Breast epithelium (tissue), 4 donors: ENCODE measurements around the gene GDPD5. TPM values are rescaled to one million over a fixed set of nuclear protein-coding genes. Genes with fewer than 3 reads are reported as not detected.

Experiments
- DNase-seq, 2 donors: peaks; one replicate each; pipeline ENCODE4 v3.0.0-alpha.2; 2019; ENCODE audit warnings: low spot score in 2 of 2
- H3K27ac ChIP-seq, 2 donors: fragments of 200-600 bp; sonication (generic) in 1 of 2; one replicate each; pipeline ENCODE4 v1.5.1; 2016 to 2019; ENCODE audit warnings: mild to moderate bottlenecking in 1 of 2
- H3K27me3 ChIP-seq, 2 donors: fragments of 200-600 bp; sonication (generic) in 1 of 2; one replicate each; pipeline versions ENCODE4 v1.5.1 to v1.6.0; 2017 to 2019; ENCODE audit warnings: control low read depth in 1 of 2, mild to moderate bottlenecking in 1 of 2
- H3K36me3 ChIP-seq: fragments of 200-600 bp; one replicate; pipeline ENCODE4 v1.5.1; 2019
- H3K4me1 ChIP-seq, 2 donors: fragments of 200-600 bp; sonication (generic); one replicate each; pipeline ENCODE4 v1.5.1; 2016 to 2019; ENCODE audit warnings: control low read depth in 1 of 2
- H3K4me3 ChIP-seq, 3 donors: fragments of 200-600 bp; sonication (generic); 1 replicate in 2 of 3; 2 replicates in 1 of 3; pipeline ENCODE4 v1.5.1; 2016 to 2019; ENCODE audit warnings: mild to moderate bottlenecking in 3 of 3, moderate library complexity in 2 of 3
- H3K9me3 ChIP-seq, 2 donors: fragments of 200-600 bp; sonication (generic) in 1 of 2; one replicate each; pipeline ENCODE4 v1.5.1; 2016 to 2019; ENCODE audit warnings: control low read depth in 1 of 2
- CTCF ChIP-seq, 3 donors: fragments of 450-650 bp; IDR thresholded peaks; one replicate each; pipeline ENCODE4 v1.5.1; 2016 to 2017; ENCODE audit warnings: antibody characterized with exemption in 3 of 3, mild to moderate bottlenecking in 3 of 3, moderate library complexity in 3 of 3
- POLR2A ChIP-seq: fragments of 450-650 bp; IDR thresholded peaks from one replicate; pipeline ENCODE4 v1.6.1; 2016; ENCODE audit warnings: antibody characterized with exemption, mild to moderate bottlenecking, moderate library complexity
- POLR2AphosphoS5 ChIP-seq, 3 donors: sonication (generic); formaldehyde crosslinking; IDR thresholded peaks; one replicate each; pipeline ENCODE4 v1.6.1; 2017; ENCODE audit warnings: antibody characterized with exemption in 3 of 3
- intact Hi-C: fragments of 100-400 bp; cut with DNase I; formaldehyde crosslinking; loops from one replicate; pipeline ENCODE4 v1.15.1; 2023; ENCODE audit warnings: low total_unique reads
- total RNA-seq, 3 donors: library from RNA; depleted of rRNA; stranded (reverse); fragments of >200 nt; gene quantifications; one replicate each; pipeline ENCODE4 v1.1.0, GENCODE V29; 2016

The GDPD5 gene
- total RNA-seq, 3 donors from 2014 or later: 10.5 to 25.9 (median 14.8) TPM

GRCh38 chr11:75399344-75400145, 126.2 kb downstream of the GDPD5 start, which contains the start of gene RPS3:
Gene RPS3, plus strand, starts transcription at chr11:75399518. Its CDS starts 30 bp downstream, at chr11:75399548.
- Histone ChIP-seq H3K9me3 (no peaks in the 10 kb centered on the region), H3K27ac (peak within 1 kb of the TSS; percentile 93 to 95), H3K27me3 (no peaks in the 10 kb centered on the region), H3K4me1 (no peaks in the 10 kb centered on the region), H3K4me3 (peak within 1 kb of the TSS; percentile 69 to 79 (median 72)), H3K36me3 (no peaks in the 10 kb centered on the region)
- intact Hi-C loops: no loop called here
- peak; percentile 88 to 92 for DNase-seq
- peak; percentile 99 to 100 (median 99) for TF ChIP-seq POLR2AphosphoS5 (IDR thresholded peaks at IDR 0.05)
- TF ChIP-seq POLR2A: peak; percentile 72
- peak in 1 of 3 donors; percentile 24 for TF ChIP-seq CTCF (IDR thresholded peaks at IDR 0.05)

- H3K4me1 ChIP-seq: no peaks in the 10 kb centered on the region
- no peaks in the 10 kb centered on the region for H3K36me3 ChIP-seq
- no peak for DNase-seq
- no peaks in the 10 kb centered on the region for H3K27me3 ChIP-seq
- H3K27ac ChIP-seq: no peak overlapping the region
- intact Hi-C loops: no loop called here
- no peaks in the 10 kb centered on the region for H3K9me3 ChIP-seq
- no peak overlapping the region for H3K4me3 ChIP-seq
- TF ChIP-seq POLR2AphosphoS5 (IDR thresholded peaks at IDR 0.05) (no peak), POLR2A (no peak), CTCF (IDR thresholded peaks at IDR 0.05) (no peak)
These were observed 126.8 kb downstream of the GDPD5 start for GRCh38 chr11:75398906-75399305.

GRCh38 chr11:75394085-75394840, 131.5 kb downstream of the GDPD5 start:
- no peaks in the 10 kb centered on the region for H3K36me3 ChIP-seq
- intact Hi-C loops: no loop called here
- no peaks in the 10 kb centered on the region for H3K4me1 ChIP-seq
- no peak for DNase-seq
- no peak overlapping the region for H3K27ac ChIP-seq
- H3K27me3 ChIP-seq: no peaks in the 10 kb centered on the region
- H3K9me3 ChIP-seq: no peaks in the 10 kb centered on the region
- H3K4me3 ChIP-seq: no peak overlapping the region
- TF ChIP-seq CTCF (IDR thresholded peaks at IDR 0.05): no peak
- no peak for TF ChIP-seq POLR2AphosphoS5 (IDR thresholded peaks at IDR 0.05)
- no peak for TF ChIP-seq POLR2A

GRCh38 chr11:75389925-75390324, 135.8 kb downstream of the GDPD5 start:
- Histone ChIP-seq H3K27ac (no peak overlapping the region), H3K9me3 (no peaks in the 10 kb centered on the region)
- intact Hi-C loops: loop anchor here (5.0 kb wide), 1 partner anchor 142 kb away; no protein-coding TSS in a partner anchor

More at GRCh38 chr11:75389925-75390324, 135.8 kb downstream of the GDPD5 start:
- H3K4me1 ChIP-seq: peaks cover 0 to 4% of the 10 kb centered on the region in 2 donors
- no peak overlapping the region for H3K4me3 ChIP-seq
- no peak for TF ChIP-seq POLR2A
- TF ChIP-seq CTCF (IDR thresholded peaks at IDR 0.05): no peak
- no peak for TF ChIP-seq POLR2AphosphoS5 (IDR thresholded peaks at IDR 0.05)
- no peaks in the 10 kb centered on the region for H3K36me3 ChIP-seq
- H3K27me3 ChIP-seq: no peaks in the 10 kb centered on the region
- DNase-seq: no peak
